ENCODE measurements around the gene LPP.

DNA sequence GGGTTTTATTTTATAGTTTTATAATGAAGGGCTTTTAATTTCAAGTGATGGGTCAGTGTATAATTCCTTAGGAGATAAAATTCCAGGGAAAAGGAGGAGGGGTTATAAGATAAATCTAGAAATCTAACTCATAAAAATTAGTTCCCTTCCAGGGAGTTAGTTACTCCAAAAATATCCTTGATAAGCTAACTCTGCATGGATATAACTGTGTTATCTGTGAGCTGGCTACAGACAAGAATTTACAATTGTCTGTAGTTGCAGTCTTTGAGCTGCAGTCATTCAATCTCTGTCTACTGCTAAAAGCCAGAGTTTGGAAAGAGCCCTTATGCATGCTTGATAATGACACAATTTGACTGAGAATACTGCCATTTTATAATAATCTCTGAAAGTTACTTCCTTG, 585.6 kb downstream of the LPP start:
- TF ChIP-seq, protein P1, sequence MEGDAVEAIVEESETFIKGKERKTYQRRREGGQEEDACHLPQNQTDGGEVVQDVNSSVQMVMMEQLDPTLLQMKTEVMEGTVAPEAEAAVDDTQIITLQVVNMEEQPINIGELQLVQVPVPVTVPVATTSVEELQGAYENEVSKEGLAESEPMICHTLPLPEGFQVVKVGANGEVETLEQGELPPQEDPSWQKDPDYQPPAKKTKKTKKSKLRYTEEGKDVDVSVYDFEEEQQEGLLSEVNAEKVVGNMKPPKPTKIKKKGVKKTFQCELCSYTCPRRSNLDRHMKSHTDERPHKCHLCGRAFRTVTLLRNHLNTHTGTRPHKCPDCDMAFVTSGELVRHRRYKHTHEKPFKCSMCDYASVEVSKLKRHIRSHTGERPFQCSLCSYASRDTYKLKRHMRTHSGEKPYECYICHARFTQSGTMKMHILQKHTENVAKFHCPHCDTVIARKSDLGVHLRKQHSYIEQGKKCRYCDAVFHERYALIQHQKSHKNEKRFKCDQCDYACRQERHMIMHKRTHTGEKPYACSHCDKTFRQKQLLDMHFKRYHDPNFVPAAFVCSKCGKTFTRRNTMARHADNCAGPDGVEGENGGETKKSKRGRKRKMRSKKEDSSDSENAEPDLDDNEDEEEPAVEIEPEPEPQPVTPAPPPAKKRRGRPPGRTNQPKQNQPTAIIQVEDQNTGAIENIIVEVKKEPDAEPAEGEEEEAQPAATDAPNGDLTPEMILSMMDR (IDR thresholded peaks at IDR 0.05) = no peak
- TF ChIP-seq POLR2A (IDR thresholded peaks at IDR 0.05) = no peak
